Neural cell (in vitro differentiated cells): ENCODE data around the gene C17orf50. TPM values are rescaled to one million over a fixed set of nuclear protein-coding genes. Genes with fewer than 3 reads are reported as not detected.

Source experiments
- H2AFZ ChIP-seq: fragments of 200-600, 300-800 bp; sonication (generic), shearing (Covaris generic); 2 replicates; pipeline ENCODE4 v1.6.0; 2014; ENCODE audit warnings: low read depth, mild to moderate bottlenecking, antibody characterized with exemption, low read length, moderate library complexity
- H3F3A ChIP-seq: fragments of 200-600 bp; shearing (Covaris generic); 2 replicates; pipeline ENCODE4 v1.6.1; 2016; ENCODE audit warnings: mild to moderate bottlenecking, moderate library complexity, mixed read lengths, antibody characterized with exemption, low read length; ENCODE audit not compliant: insufficient read depth, poor library complexity, severe bottlenecking
- H3K27ac ChIP-seq: fragments of 200-600, 300-800 bp; sonication (generic), shearing (Covaris generic); 2 replicates; pipeline ENCODE4 v1.5.1; 2014; ENCODE audit warnings: mild to moderate bottlenecking, low read length, moderate library complexity
- H3K27me3 ChIP-seq: fragments of 300-800, 200-600 bp; sonication (generic), shearing (Covaris generic); 2 replicates; pipeline ENCODE4 v1.6.0; 2014; ENCODE audit warnings: mild to moderate bottlenecking, low read depth, low read length, moderate library complexity; ENCODE audit not compliant: insufficient read depth
- H3K36me3 ChIP-seq: fragments of 300-800, 200-600 bp; sonication (generic), shearing (Covaris generic); 2 replicates; pipeline ENCODE4 v1.5.1; 2014; ENCODE audit warnings: mild to moderate bottlenecking, antibody characterized with exemption, low read length, moderate library complexity; ENCODE audit not compliant: insufficient read depth
- H3K4me2 ChIP-seq: fragments of 300-800, 200-600 bp; sonication (generic), shearing (Covaris generic); 2 replicates; pipeline ENCODE4 v1.6.0; 2014; ENCODE audit warnings: mild to moderate bottlenecking, low read length
- H3K4me3 ChIP-seq: fragments of 300-800, 200-600 bp; sonication (generic), shearing (Covaris generic); 2 replicates; pipeline ENCODE4 v1.5.1; 2014; ENCODE audit warnings: mild to moderate bottlenecking, low read length, moderate library complexity
- H3K79me2 ChIP-seq: fragments of 200-600 bp; shearing (Covaris generic); replicated peaks from 2 replicates; pipeline ENCODE4 v1.6.0; 2014; ENCODE audit warnings: mild to moderate bottlenecking, low read length, moderate library complexity; ENCODE audit not compliant: insufficient read depth
- H3K9ac ChIP-seq: fragments of 300-800, 200-600 bp; sonication (generic), shearing (Covaris generic); 2 replicates; pipeline ENCODE4 v1.6.1; 2016; ENCODE audit warnings: mild to moderate bottlenecking, low read length, mixed read lengths
- H3K9me2 ChIP-seq: fragments of 200-600 bp; shearing (Covaris generic); 2 replicates; pipeline ENCODE4 v1.6.1; 2016; ENCODE audit warnings: mild to moderate bottlenecking, low read length, mixed read lengths; ENCODE audit not compliant: insufficient read depth
- H3K9me3 ChIP-seq: fragments of 200-600, 300-800 bp; sonication (generic), shearing (Covaris generic); 2 replicates; pipeline ENCODE4 v1.6.1; 2016; ENCODE audit warnings: mild to moderate bottlenecking, mixed run types, low read length, moderate library complexity, mixed read lengths
- H4K20me1 ChIP-seq: fragments of 200-600 bp; shearing (Covaris generic); 2 replicates; pipeline ENCODE4 v1.6.1; 2016; ENCODE audit warnings: mild to moderate bottlenecking, mixed run types; ENCODE audit not compliant: insufficient read depth
- CTCF ChIP-seq: fragments of 450-650 bp; IDR thresholded peaks from 2 replicates; pipeline ENCODE4 v1.5.1; 2014; ENCODE audit warnings: antibody characterized with exemption, mild to moderate bottlenecking, moderate library complexity; ENCODE audit not compliant: poor library complexity, severe bottlenecking
- EP300 ChIP-seq: fragments of 450-650 bp; conservative IDR thresholded peaks from 2 replicates; pipeline ENCODE4 v1.6.1; 2014; ENCODE audit warnings: antibody characterized with exemption, mild to moderate bottlenecking, moderate library complexity; ENCODE audit not compliant: poor library complexity, severe bottlenecking
- EZH2 ChIP-seq: fragments of 200-600, 300-800 bp; shearing (Covaris generic), sonication (generic); IDR thresholded peaks from 2 replicates; pipeline ENCODE4 v1.6.1; 2014; ENCODE audit warnings: antibody characterized with exemption, low read length, borderline replicate concordance, mild to moderate bottlenecking; ENCODE audit not compliant: insufficient read depth, poor library complexity, severe bottlenecking
- MXI1 ChIP-seq: fragments of 450-650 bp; conservative IDR thresholded peaks from 2 replicates; pipeline ENCODE4 v1.6.1; 2014; ENCODE audit warnings: antibody characterized with exemption, mild to moderate bottlenecking; ENCODE audit not compliant: poor library complexity, severe bottlenecking
- POLR2AphosphoS5 ChIP-seq: IDR thresholded peaks from 2 replicates; pipeline ENCODE4 v1.6.1; 2012
- RAD21 ChIP-seq: fragments of 450-650 bp; conservative IDR thresholded peaks from 2 replicates; pipeline ENCODE4 v1.6.1; 2014; ENCODE audit warnings: antibody characterized with exemption, mild to moderate bottlenecking, moderate library complexity
- SMC3 ChIP-seq: fragments of 450-650 bp; conservative IDR thresholded peaks from 2 replicates; pipeline ENCODE4 v1.6.1; 2014; ENCODE audit warnings: antibody characterized with exemption, mild to moderate bottlenecking, moderate library complexity; ENCODE audit not compliant: poor library complexity
- TAF1 ChIP-seq: IDR thresholded peaks from 2 replicates; pipeline ENCODE4 v1.6.1; 2012; ENCODE audit warnings: low read depth
- polyA plus RNA-seq: library from polyadenylated mRNA; depleted of rRNA; stranded (reverse); fragments of >200 nt; gene quantifications from 2 replicates; pipeline ENCODE4 v1.2.3, GENCODE V29; 2014
- TF ChIP-seq, protein P1 (sequence below): IDR thresholded peaks from 2 replicates; pipeline ENCODE4 v1.6.1; 2012; ENCODE audit warnings: borderline replicate concordance

The C17orf50 gene
- polyA plus RNA-seq, 1 donor from 2014 or later: not detected

- H3K36me3 ChIP-seq: no peaks in the 10 kb centered on the region
- H3K79me2 ChIP-seq: no peaks in the 10 kb centered on the region
- H2AFZ ChIP-seq: no peak overlapping the region
- H3K27ac ChIP-seq: no peak overlapping the region
- H3K9me3 ChIP-seq: no peaks in the 10 kb centered on the region
- no peaks in the 10 kb centered on the region for H3K9me2 ChIP-seq
- H3K9ac ChIP-seq: no peak overlapping the region
- TF ChIP-seq POLR2AphosphoS5: no peak
- TF ChIP-seq SMC3: no peak
- TF ChIP-seq, protein P1, sequence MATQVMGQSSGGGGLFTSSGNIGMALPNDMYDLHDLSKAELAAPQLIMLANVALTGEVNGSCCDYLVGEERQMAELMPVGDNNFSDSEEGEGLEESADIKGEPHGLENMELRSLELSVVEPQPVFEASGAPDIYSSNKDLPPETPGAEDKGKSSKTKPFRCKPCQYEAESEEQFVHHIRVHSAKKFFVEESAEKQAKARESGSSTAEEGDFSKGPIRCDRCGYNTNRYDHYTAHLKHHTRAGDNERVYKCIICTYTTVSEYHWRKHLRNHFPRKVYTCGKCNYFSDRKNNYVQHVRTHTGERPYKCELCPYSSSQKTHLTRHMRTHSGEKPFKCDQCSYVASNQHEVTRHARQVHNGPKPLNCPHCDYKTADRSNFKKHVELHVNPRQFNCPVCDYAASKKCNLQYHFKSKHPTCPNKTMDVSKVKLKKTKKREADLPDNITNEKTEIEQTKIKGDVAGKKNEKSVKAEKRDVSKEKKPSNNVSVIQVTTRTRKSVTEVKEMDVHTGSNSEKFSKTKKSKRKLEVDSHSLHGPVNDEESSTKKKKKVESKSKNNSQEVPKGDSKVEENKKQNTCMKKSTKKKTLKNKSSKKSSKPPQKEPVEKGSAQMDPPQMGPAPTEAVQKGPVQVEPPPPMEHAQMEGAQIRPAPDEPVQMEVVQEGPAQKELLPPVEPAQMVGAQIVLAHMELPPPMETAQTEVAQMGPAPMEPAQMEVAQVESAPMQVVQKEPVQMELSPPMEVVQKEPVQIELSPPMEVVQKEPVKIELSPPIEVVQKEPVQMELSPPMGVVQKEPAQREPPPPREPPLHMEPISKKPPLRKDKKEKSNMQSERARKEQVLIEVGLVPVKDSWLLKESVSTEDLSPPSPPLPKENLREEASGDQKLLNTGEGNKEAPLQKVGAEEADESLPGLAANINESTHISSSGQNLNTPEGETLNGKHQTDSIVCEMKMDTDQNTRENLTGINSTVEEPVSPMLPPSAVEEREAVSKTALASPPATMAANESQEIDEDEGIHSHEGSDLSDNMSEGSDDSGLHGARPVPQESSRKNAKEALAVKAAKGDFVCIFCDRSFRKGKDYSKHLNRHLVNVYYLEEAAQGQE: no peak
- no peak for TF ChIP-seq CTCF
- no peak for TF ChIP-seq MXI1
- no peak for TF ChIP-seq EZH2
- no peak for TF ChIP-seq EP300
- TF ChIP-seq TAF1: no peak
- peaks cover 18% of the 10 kb centered on the region for H3K27me3 ChIP-seq
- H3K4me2 ChIP-seq: no peak overlapping the region
- H3K4me3 ChIP-seq: no peak overlapping the region
- no peaks in the 10 kb centered on the region for H3F3A ChIP-seq
- no peaks in the 10 kb centered on the region for H4K20me1 ChIP-seq
Observed at GRCh38 chr17:35801583-35802224, 41.0 kb downstream of the C17orf50 start.

- Histone ChIP-seq H3K9me2 (no peaks in the 10 kb centered on the region), H3K27me3 (no peaks in the 10 kb centered on the region), H3F3A (no peaks in the 10 kb centered on the region), H2AFZ (no peak overlapping the region), H3K4me2 (no peak overlapping the region), H4K20me1 (no peaks in the 10 kb centered on the region), H3K4me3 (no peak overlapping the region), H3K9ac (no peak overlapping the region), H3K9me3 (no peaks in the 10 kb centered on the region), H3K27ac (no peak overlapping the region), H3K36me3 (no peaks in the 10 kb centered on the region), H3K79me2 (no peaks in the 10 kb centered on the region)
- no peak for TF ChIP-seq MXI1
- TF ChIP-seq SMC3: peak; percentile 71
- TF ChIP-seq EP300: peak; percentile 21
- TF ChIP-seq CTCF: peak; percentile 89
- TF ChIP-seq RAD21: peak; percentile 77
Observed at GRCh38 chr17:35804658-35805192, 44.0 kb downstream of the C17orf50 start.
